ENCODE results near the gene PLA2G4E.
A peak's percentile ranks its signal among the peaks of the same experiment; 100 is the strongest.

PLA2G4E gene

GRCh38 chr15:42020713-42021273 lies at the start of gene PLA2G4E:
Gene PLA2G4E, minus strand, starts transcription at chr15:42021042. Its CDS starts 12 bp downstream, at chr15:42021030.
- in situ Hi-C loops (cut with MboI; ENCODE audit: low pct_unique_long_range_greater_than_20kb, low sequenced_read_pairs), result no loop called here
- no peak for DNase-seq

GRCh38 chr15:42070279-42070975 lies 49.6 kb upstream of the PLA2G4E start:
- in situ Hi-C loops (cut with MboI; ENCODE audit: low pct_unique_long_range_greater_than_20kb, low sequenced_read_pairs), result no loop called here
- DNase-seq, result no peak

- in situ Hi-C loops (cut with MboI; ENCODE audit: low pct_unique_long_range_greater_than_20kb, low sequenced_read_pairs), result no loop called here
- no peak for DNase-seq
Measured at GRCh38 chr15:42069496-42070278, 48.8 kb upstream of the PLA2G4E start.

GRCh38 chr15:42069025-42069424 lies 48.2 kb upstream of the PLA2G4E start:
- no peak for DNase-seq
- in situ Hi-C loops (cut with MboI; ENCODE audit: low pct_unique_long_range_greater_than_20kb, low sequenced_read_pairs), result no loop called here

- in situ Hi-C loops (cut with MboI; ENCODE audit: low pct_unique_long_range_greater_than_20kb, low sequenced_read_pairs), result no loop called here
- DNase-seq, result no peak
Measured at GRCh38 chr15:42068601-42069000, 47.8 kb upstream of the PLA2G4E start.

- in situ Hi-C loops (cut with MboI; ENCODE audit: low pct_unique_long_range_greater_than_20kb, low sequenced_read_pairs), result no loop called here
- DNase-seq, result no peak
Measured at GRCh38 chr15:42066764-42067415, 46.0 kb upstream of the PLA2G4E start.

- no peak for DNase-seq
- in situ Hi-C loops (cut with MboI; ENCODE audit: low pct_unique_long_range_greater_than_20kb, low sequenced_read_pairs), result no loop called here
Measured at GRCh38 chr15:42065468-42065867, 44.6 kb upstream of the PLA2G4E start.

- in situ Hi-C loops (cut with MboI; ENCODE audit: low pct_unique_long_range_greater_than_20kb, low sequenced_read_pairs), result no loop called here
- DNase-seq, result peak; percentile 10
Measured at GRCh38 chr15:42065033-42065432, 44.2 kb upstream of the PLA2G4E start.

GRCh38 chr15:42064271-42064670 lies 43.4 kb upstream of the PLA2G4E start:
- in situ Hi-C loops (cut with MboI; ENCODE audit: low pct_unique_long_range_greater_than_20kb, low sequenced_read_pairs), result no loop called here

GRCh38 chr15:42063122-42063848 lies 42.4 kb upstream of the PLA2G4E start:
- in situ Hi-C loops (cut with MboI; ENCODE audit: low pct_unique_long_range_greater_than_20kb, low sequenced_read_pairs), result no loop called here
- DNase-seq, result no peak

More at GRCh38 chr15:42064271-42064670, 43.4 kb upstream of the PLA2G4E start:
- DNase-seq, result no peak

GRCh38 chr15:42062284-42062806 lies 41.5 kb upstream of the PLA2G4E start:
- in situ Hi-C loops (cut with MboI; ENCODE audit: low pct_unique_long_range_greater_than_20kb, low sequenced_read_pairs), result no loop called here

GRCh38 chr15:42060797-42061196 lies 40.0 kb upstream of the PLA2G4E start:
- in situ Hi-C loops (cut with MboI; ENCODE audit: low pct_unique_long_range_greater_than_20kb, low sequenced_read_pairs), result no loop called here
- no peak for DNase-seq

More at GRCh38 chr15:42062284-42062806, 41.5 kb upstream of the PLA2G4E start:
- DNase-seq, result no peak

- no peak for DNase-seq
- in situ Hi-C loops (cut with MboI; ENCODE audit: low pct_unique_long_range_greater_than_20kb, low sequenced_read_pairs), result no loop called here
Measured at GRCh38 chr15:42060477-42060763, 39.6 kb upstream of the PLA2G4E start.

- DNase-seq, result peak; percentile 67
- in situ Hi-C loops (cut with MboI; ENCODE audit: low pct_unique_long_range_greater_than_20kb, low sequenced_read_pairs), result no loop called here
Measured at GRCh38 chr15:42059661-42060476, 39.0 kb upstream of the PLA2G4E start.

- in situ Hi-C loops (cut with MboI; ENCODE audit: low pct_unique_long_range_greater_than_20kb, low sequenced_read_pairs), result no loop called here
Measured at GRCh38 chr15:42058791-42059190, 37.9 kb upstream of the PLA2G4E start.

GRCh38 chr15:42057799-42058646 lies 37.2 kb upstream of the PLA2G4E start:
- DNase-seq, result no peak
- in situ Hi-C loops (cut with MboI; ENCODE audit: low pct_unique_long_range_greater_than_20kb, low sequenced_read_pairs), result no loop called here

More at GRCh38 chr15:42058791-42059190, 37.9 kb upstream of the PLA2G4E start:
- no peak for DNase-seq
